IMR-90 (cell line): ENCODE data around the gene RPS3A. TPM values are rescaled to one million over a fixed set of nuclear protein-coding genes. Genes with fewer than 3 reads are reported as not detected.

Source experiments
- ATAC-seq: fragments of 200-7000 bp; cut with Tn5 transposase; 2 replicates; pipeline ENCODE4 v1.9.1; 2020; ENCODE audit warnings: low read depth, mild to moderate bottlenecking, moderate library complexity
- BruUV-seq: library from RNA; stranded (reverse); fragments of 400-500 nt; replicated peaks from 2 replicates; lab custom pipeline; 2021; lab: Mats Ljungman, UMichigan
- CTCF ChIA-PET: fragments of 300-600 bp; formaldehyde crosslinking; extraction: SDS; loops from one replicate; lab custom pipeline; 2021; ENCODE audit warnings: antibody characterized with exemption; lab: Yijun Ruan, JAX
- POLR2A ChIA-PET: fragments of 300-600 bp; sonication (Branson Sonifier 250); formaldehyde crosslinking; loops from one replicate; lab custom pipeline; 2022; ENCODE audit warnings: antibody characterized with exemption; ENCODE audit not compliant: unreplicated experiment; lab: Charles Lee
- DNase-seq: peaks from one replicate; pipeline ENCODE4 v3.0.0; 2013
- H2AFZ ChIP-seq: replicated peaks from 2 replicates; pipeline ENCODE3; 2013; ENCODE audit warnings: low read length, mild to moderate bottlenecking; ENCODE audit not compliant: poor library complexity
- H2AK5ac ChIP-seq: 2 replicates; pipeline ENCODE4 v1.6.1; 2013; ENCODE audit warnings: low read depth, low read length, inconsistent platforms
- H2AK9ac ChIP-seq: replicated peaks from 2 replicates; pipeline ENCODE3; 2013; ENCODE audit warnings: mild to moderate bottlenecking, low read depth, low read length, moderate library complexity; ENCODE audit not compliant: poor library complexity
- H2BK120ac ChIP-seq: 2 replicates; pipeline ENCODE4 v1.6.1; 2013; ENCODE audit warnings: low read depth, low read length, inconsistent platforms
- H2BK15ac ChIP-seq: 3 replicates; pipeline ENCODE4 v1.6.1; 2013; ENCODE audit warnings: low read depth, low read length, inconsistent platforms
- H2BK20ac ChIP-seq: 2 replicates; pipeline ENCODE4 v1.6.1; 2013; ENCODE audit warnings: low read depth, mild to moderate bottlenecking, inconsistent platforms, low read length, moderate library complexity
- H2BK5ac ChIP-seq: 2 replicates; pipeline ENCODE4 v1.6.1; 2013; ENCODE audit warnings: mild to moderate bottlenecking, low read depth, low read length, inconsistent platforms; ENCODE audit not compliant: poor library complexity, severe bottlenecking
- H3K14ac ChIP-seq: replicated peaks from 2 replicates; pipeline ENCODE4 v1.6.1; 2013; ENCODE audit warnings: low read depth, low read length, inconsistent platforms
- H3K18ac ChIP-seq: 2 replicates; pipeline ENCODE4 v1.6.1; 2013; ENCODE audit warnings: low read depth, low read length, control low read depth
- H3K23ac ChIP-seq: 2 replicates; pipeline ENCODE4 v1.6.1; 2013; ENCODE audit warnings: low read depth, low read length, inconsistent platforms
- H3K27ac ChIP-seq: 2 replicates; pipeline ENCODE4 v1.5.1; 2013; ENCODE audit warnings: mild to moderate bottlenecking, control low read depth, low read length; ENCODE audit not compliant: insufficient read depth
- H3K27me3 ChIP-seq: 2 replicates; pipeline ENCODE4 v1.6.1; 2013; ENCODE audit warnings: low read length; ENCODE audit not compliant: control insufficient read depth, insufficient read depth
- H3K36me3 ChIP-seq: 2 replicates; pipeline ENCODE4 v1.6.1; 2013; ENCODE audit warnings: low read length, mixed read lengths; ENCODE audit not compliant: control insufficient read depth, insufficient read depth
- H3K4ac ChIP-seq: 2 replicates; pipeline ENCODE4 v1.6.1; 2013; ENCODE audit warnings: low read depth, low read length, inconsistent platforms
- H3K4me1 ChIP-seq: 2 replicates; pipeline ENCODE4 v1.6.1; 2013; ENCODE audit warnings: low read length, mixed read lengths; ENCODE audit not compliant: control insufficient read depth, insufficient read depth
- H3K4me2 ChIP-seq: 2 replicates; pipeline ENCODE4 v1.6.1; 2013; ENCODE audit warnings: low read depth, mild to moderate bottlenecking, control low read depth, low read length, moderate library complexity
- H3K4me3 ChIP-seq: 2 replicates; pipeline ENCODE4 v1.5.1; 2013; ENCODE audit warnings: low read depth, mild to moderate bottlenecking, control low read depth, low read length, moderate library complexity; ENCODE audit not compliant: insufficient read depth
- H3K56ac ChIP-seq: 2 replicates; pipeline ENCODE4 v1.6.1; 2013; ENCODE audit warnings: low read length, inconsistent platforms; ENCODE audit not compliant: insufficient read depth; ENCODE audit errors: extremely low read depth
- H3K79me1 ChIP-seq, 2 experiments: 2 replicates each; pipeline ENCODE4 v1.6.1; 2013; ENCODE audit warnings: low read length in 2 of 2, inconsistent platforms in 1 of 2, low read depth in 1 of 2
- H3K9ac ChIP-seq: 2 replicates; pipeline ENCODE4 v1.6.1; 2013; ENCODE audit warnings: low read depth, low read length, control low read depth
- H3K9me1 ChIP-seq: 2 replicates; pipeline ENCODE4 v1.6.1; 2013; ENCODE audit warnings: low read length, inconsistent platforms; ENCODE audit not compliant: insufficient read depth
- H3K9me3 ChIP-seq: 2 replicates; pipeline ENCODE4 v1.6.1; 2013; ENCODE audit warnings: low read length; ENCODE audit not compliant: control insufficient read depth, insufficient read depth
- H4K20me1 ChIP-seq: 2 replicates; pipeline ENCODE4 v1.6.1; 2013; ENCODE audit warnings: low read length, inconsistent platforms; ENCODE audit not compliant: insufficient read depth
- H4K5ac ChIP-seq: 2 replicates; pipeline ENCODE4 v1.6.1; 2013; ENCODE audit warnings: mild to moderate bottlenecking, low read depth, low read length, control low read depth
- H4K8ac ChIP-seq, 2 experiments: 2 replicates each; pipeline ENCODE4 v1.6.1; 2013; ENCODE audit warnings: low read depth in 2 of 2, low read length in 2 of 2, control low read depth in 1 of 2, inconsistent platforms in 1 of 2
- H4K91ac ChIP-seq: 2 replicates; pipeline ENCODE4 v1.6.1; 2013; ENCODE audit warnings: low read depth, low read length, inconsistent platforms; ENCODE audit not compliant: insufficient read depth
- BHLHE40 ChIP-seq: fragments of 150-350 bp; IDR thresholded peaks from 2 replicates; pipeline ENCODE4 v1.6.1; 2016; ENCODE audit warnings: mild to moderate bottlenecking, low read depth, low read length
- MXI1 ChIP-seq: IDR thresholded peaks from 2 replicates; pipeline ENCODE4 v1.6.1; 2012; ENCODE audit warnings: low read depth, mild to moderate bottlenecking, low read length, moderate library complexity, borderline replicate concordance
- NFE2L2 ChIP-seq: fragments of 150-350 bp; IDR thresholded peaks from 2 replicates; pipeline ENCODE4 v1.6.1; 2016; ENCODE audit warnings: low read depth, mild to moderate bottlenecking, low read length
- POLR2A ChIP-seq: IDR thresholded peaks from 2 replicates; pipeline ENCODE4 v1.6.1; 2012; ENCODE audit warnings: mild to moderate bottlenecking, low read depth, low read length
- RCOR1 ChIP-seq: IDR thresholded peaks from 2 replicates; pipeline ENCODE4 v1.6.1; 2012; ENCODE audit warnings: mild to moderate bottlenecking, low read length, improper control_type of control experiment; ENCODE audit not compliant: insufficient replicate concordance
- RFX5 ChIP-seq: IDR thresholded peaks from 2 replicates; pipeline ENCODE4 v1.8.0; 2012; ENCODE audit warnings: low read depth, mild to moderate bottlenecking, low read length, moderate library complexity
- WGBS, 2 experiments: methylation state at CpG; one replicate each; pipeline versions ENCODE4 v1.1.5 to v1.1.7; 2013; ENCODE audit warnings: missing lambda C conversion rate in 2 of 2; ENCODE audit not compliant: insufficient read length in 1 of 2; ENCODE audit errors: extremely low coverage in 2 of 2; 5-methylcytosine and 5-hydroxymethylcytosine counted together
- dilution Hi-C: fragments of 300-500 bp; cut with HindIII; formaldehyde crosslinking; loops from one replicate; pipeline ENCODE4 v1.14.3; 2018; ENCODE audit warnings: low sequenced_read_pairs; ENCODE audit not compliant: unreplicated experiment
- in situ Hi-C: fragments of 300-500 bp; cut with MboI; formaldehyde crosslinking; loops from 3 replicates; pipeline ENCODE4 v1.14.3; 2019; ENCODE audit warnings: low sequenced_read_pairs, inconsistent platforms, mixed read lengths
- intact Hi-C: fragments of 100-400 bp; cut with micrococcal nuclease; formaldehyde crosslinking; loops from 2 replicates; pipeline ENCODE4 v1.10.0; 2022
- polyA plus RNA-seq, 3 experiments: library from polyadenylated mRNA; depleted of rRNA; stranded (reverse); fragments of >200 nt; gene quantifications; 2 replicates each; pipeline ENCODE4 v1.2.3, GENCODE V29; 2012; ENCODE audit warnings: low replicate concordance in 1 of 3
- total RNA-seq: library from RNA; depleted of rRNA; stranded (reverse); fragments of >200 nt; gene quantifications from 2 replicates; pipeline ENCODE4 v1.2.3, GENCODE V29; 2012
- TF ChIP-seq, protein P1 (sequence below): conservative IDR thresholded peaks from 2 replicates; pipeline ENCODE4 v1.5.1; 2012; ENCODE audit warnings: mild to moderate bottlenecking, low read depth, low read length, improper control_type of control experiment

Gene RPS3A
- total and polyA plus RNA-seq, 2 of the 4 experiments (the other 2 are of a cell fraction): 1,618 to 1,729 TPM

DNA sequence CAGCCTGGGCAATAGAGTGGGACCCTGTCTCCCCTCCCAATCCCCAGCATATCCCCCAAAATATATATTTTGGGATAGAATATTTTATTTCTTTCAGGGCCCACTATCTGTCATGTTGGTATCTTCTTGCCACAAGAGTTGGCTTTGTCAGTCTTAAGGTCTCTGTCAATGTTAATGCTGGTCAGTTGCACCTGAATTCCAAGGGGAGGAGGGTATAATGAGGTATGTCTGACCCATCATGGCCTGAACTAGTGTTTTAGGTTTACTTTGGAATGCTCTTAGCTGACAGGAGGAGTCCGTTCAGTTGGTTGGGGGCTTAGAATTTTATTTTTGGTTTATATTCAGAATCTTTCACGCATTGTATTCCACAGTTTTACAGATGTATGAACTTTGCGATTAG lies 6.2 kb upstream of the RPS3A start:
- WGBS, 2 experiments: no CpG with 5 or more reads among the region's 3 CpGs
- no peak for TF ChIP-seq NFE2L2
- no peak for TF ChIP-seq RFX5
- TF ChIP-seq RCOR1: no peak
- no peak for TF ChIP-seq MXI1
- TF ChIP-seq, protein P1, sequence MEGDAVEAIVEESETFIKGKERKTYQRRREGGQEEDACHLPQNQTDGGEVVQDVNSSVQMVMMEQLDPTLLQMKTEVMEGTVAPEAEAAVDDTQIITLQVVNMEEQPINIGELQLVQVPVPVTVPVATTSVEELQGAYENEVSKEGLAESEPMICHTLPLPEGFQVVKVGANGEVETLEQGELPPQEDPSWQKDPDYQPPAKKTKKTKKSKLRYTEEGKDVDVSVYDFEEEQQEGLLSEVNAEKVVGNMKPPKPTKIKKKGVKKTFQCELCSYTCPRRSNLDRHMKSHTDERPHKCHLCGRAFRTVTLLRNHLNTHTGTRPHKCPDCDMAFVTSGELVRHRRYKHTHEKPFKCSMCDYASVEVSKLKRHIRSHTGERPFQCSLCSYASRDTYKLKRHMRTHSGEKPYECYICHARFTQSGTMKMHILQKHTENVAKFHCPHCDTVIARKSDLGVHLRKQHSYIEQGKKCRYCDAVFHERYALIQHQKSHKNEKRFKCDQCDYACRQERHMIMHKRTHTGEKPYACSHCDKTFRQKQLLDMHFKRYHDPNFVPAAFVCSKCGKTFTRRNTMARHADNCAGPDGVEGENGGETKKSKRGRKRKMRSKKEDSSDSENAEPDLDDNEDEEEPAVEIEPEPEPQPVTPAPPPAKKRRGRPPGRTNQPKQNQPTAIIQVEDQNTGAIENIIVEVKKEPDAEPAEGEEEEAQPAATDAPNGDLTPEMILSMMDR: no peak
- TF ChIP-seq POLR2A: no peak
- no peak for TF ChIP-seq BHLHE40

More for the DNA sequence above, 6.2 kb upstream of the RPS3A start:
- in situ Hi-C loops (no loop called here), intact Hi-C loops (loop anchor here (10.0 kb wide), 1 partner anchor 1108 kb away; no protein-coding TSS in a partner anchor), dilution Hi-C loops (no loop called here)
- H4K91ac ChIP-seq: no peak overlapping the region
- no peak overlapping the region for H3K4ac ChIP-seq
- ChIA-PET POLR2A (no interaction called here), CTCF (no interaction called here)
- no peaks in the 10 kb centered on the region for H4K20me1 ChIP-seq
- no peak overlapping the region for H2BK15ac ChIP-seq
- no peaks in the 10 kb centered on the region for H3K9me3 ChIP-seq
- H3K4me3 ChIP-seq: no peak overlapping the region
- no peaks in the 10 kb centered on the region for H3K27me3 ChIP-seq
- no peak overlapping the region for H3K14ac ChIP-seq
- H4K8ac ChIP-seq: no peak overlapping the region
- H3K36me3 ChIP-seq: no peaks in the 10 kb centered on the region
- H3K9me1 ChIP-seq: no peaks in the 10 kb centered on the region
- H3K79me1 ChIP-seq: no peaks in the 10 kb centered on the region
- no peak overlapping the region for H3K9ac ChIP-seq
- H3K23ac ChIP-seq: no peak overlapping the region
- DNase-seq (no peak), ATAC-seq (no peak)
- no peak overlapping the region for H2BK5ac ChIP-seq
- H3K4me1 ChIP-seq: no peaks in the 10 kb centered on the region
- H2AFZ ChIP-seq: no peak overlapping the region
- H3K56ac ChIP-seq: no peak overlapping the region
- H3K27ac ChIP-seq: no peak overlapping the region
- no peak overlapping the region for H4K5ac ChIP-seq
- H2BK120ac ChIP-seq: no peak overlapping the region
- no peak overlapping the region for H3K4me2 ChIP-seq
- no TSS peak for BruUV-seq
- H2BK20ac ChIP-seq: no peak overlapping the region
- H3K18ac ChIP-seq: no peak overlapping the region
- H2AK9ac ChIP-seq: no peak overlapping the region
- no peak overlapping the region for H2AK5ac ChIP-seq
